ENCODE results near the gene APOD. TPM values are rescaled to one million over a fixed set of nuclear protein-coding genes. Genes with fewer than 3 reads are reported as not detected.
A peak's percentile ranks its signal among the peaks of the same experiment; 100 is the strongest.
"Not testable (repeated sequence)": the region's sequence is repeated elsewhere in the genome, so short reads cannot be mapped to it uniquely, and the experiment has no call there.

Gene APOD
- 60.0 TPM for total RNA-seq

DNA sequence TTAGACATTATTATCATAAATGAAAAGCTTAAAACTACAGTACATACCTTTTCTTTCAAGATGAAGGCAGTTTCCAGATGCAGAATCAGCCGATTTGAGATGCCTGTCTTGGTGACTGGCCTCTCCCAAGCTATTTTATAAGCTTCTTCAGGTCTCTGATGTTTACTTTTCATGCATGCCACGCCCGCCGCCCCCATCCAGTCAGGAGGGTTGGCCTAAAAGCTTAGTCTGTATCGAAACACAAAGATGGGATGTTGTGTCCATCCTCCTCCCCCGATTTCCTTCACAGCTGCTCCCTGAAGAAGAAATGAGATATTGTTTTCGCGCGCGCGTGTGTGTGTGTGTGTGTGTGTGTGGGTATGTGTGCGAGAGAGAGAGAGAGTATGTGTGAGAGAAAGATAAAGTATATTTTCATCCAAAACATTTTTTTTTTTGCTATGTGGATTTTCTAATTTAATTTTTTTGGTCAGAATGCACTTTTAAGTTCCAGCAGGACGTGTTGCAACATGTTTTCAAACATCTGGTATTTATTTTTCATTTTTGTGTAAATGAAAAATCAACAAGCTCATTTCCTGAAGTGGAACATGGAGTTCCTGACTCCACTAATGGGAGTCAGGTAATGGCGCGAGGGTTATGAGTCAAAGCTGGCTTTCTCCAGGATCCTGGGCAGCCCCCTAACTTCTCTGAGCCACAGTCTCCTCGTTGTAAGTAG is at the start of gene APOD:
Gene APOD, minus strand, starts transcription at position 110 of the 712 bp plus-strand sequence. CDS start 4,479 bp downstream, outside the sequence.
- DNase-seq (ENCODE audit: low spot score), result peak; percentile 51

DNA sequence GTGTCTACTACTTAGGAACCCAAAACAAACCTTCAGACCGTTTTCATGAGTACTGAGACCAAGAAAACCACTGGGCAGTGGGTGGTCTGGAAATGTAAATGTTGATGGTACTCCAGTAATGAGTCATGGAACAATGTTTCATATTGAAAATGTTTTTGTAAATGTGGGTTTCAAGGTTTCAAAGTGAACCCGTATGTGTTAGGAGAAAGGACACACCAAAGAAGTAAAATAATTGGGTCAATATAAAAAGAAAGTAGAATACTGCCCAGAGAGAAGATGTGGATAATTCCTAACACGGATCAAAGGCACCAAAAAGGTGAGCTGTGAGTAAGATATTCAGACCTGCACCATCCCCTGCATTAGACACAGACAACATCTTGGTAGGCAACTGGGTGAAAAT is 49.6 kb upstream of the APOD start:
- DNase-seq (ENCODE audit: low spot score), result not testable (repeated sequence)

DNA sequence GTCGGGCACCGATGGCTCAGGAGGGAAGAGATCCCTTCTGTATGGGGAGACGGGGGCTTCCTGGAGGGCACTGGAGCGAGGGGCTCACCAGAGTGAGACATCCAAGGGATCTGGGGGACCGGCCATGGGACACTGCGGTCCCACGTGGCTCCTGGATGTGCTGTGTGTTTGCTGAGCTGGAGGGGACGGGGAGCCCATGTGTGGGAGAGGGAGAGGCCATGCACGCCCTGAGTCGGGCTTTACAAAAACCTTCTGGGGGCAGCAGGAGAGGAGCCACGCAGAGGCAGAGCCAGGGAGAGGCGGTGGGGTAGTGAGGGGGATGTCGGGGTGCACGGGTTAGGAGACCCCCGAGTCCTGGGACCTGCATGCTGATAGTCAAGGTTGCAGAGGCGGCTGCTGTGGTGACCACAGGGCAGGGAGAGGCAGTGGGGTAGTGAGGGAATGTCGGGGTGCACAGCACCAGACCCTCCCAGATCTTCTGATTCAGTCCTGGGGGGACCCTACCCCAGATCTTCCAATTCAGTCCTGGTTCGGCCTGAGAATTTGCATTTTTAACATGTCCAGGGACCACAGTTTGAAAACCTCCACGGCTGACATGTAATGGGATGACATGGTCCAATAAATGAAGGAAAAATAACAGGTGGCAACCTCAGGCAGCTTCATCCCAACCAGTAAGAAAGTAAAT is 48.9 kb upstream of the APOD start:
- not testable (repeated sequence) for DNase-seq (ENCODE audit: low spot score)

DNA sequence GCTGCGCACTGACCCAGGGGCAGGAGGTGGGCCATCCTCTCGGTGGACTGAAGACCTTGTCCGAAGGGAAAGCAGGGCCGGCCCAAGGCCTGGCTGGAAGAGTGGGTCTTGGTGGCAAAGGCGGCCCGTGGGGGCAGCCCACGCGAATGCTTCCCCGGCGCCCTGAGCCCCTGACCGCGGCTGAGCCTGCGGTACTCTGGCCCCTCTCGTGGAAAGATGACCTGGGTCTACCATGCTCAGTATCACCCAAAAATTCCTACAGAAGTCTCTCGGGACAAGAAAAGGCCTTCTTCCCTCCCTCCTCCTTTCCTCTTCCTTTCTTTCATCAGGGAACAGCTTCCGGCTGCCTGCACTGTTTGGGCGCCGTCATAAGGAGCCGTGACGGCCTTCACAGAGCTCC is 48.3 kb upstream of the APOD start:
- DNase-seq (ENCODE audit: low spot score), result not testable (repeated sequence)

DNA sequence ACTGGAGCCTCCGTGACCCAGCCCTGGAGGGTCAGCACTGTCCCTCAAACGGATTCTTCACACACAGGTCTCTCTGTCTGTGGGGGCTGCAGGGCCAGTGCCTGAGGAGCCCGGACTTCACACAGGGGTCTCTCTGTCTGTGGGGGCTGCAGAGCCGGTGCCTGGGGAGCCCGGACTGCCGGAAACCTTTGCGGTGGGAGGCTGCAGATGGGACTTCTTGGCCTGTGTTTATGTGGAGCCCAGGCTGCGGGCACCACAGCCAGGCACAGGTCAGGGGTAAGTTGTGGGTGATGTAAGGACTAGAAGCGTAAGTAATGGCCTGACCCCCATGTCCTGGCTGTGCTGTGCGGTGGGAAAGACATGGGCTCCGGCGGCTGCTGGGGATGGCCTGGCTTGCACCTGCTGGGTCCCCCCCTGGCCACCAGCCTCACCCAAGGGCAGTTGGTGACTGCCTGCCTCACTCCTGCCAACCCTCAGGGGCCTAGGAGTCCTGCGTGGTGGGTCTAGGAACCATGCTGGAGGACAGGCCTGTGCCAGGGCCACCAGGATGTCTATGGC is 47.3 kb upstream of the APOD start:
- not testable (repeated sequence) for DNase-seq (ENCODE audit: low spot score)

DNA sequence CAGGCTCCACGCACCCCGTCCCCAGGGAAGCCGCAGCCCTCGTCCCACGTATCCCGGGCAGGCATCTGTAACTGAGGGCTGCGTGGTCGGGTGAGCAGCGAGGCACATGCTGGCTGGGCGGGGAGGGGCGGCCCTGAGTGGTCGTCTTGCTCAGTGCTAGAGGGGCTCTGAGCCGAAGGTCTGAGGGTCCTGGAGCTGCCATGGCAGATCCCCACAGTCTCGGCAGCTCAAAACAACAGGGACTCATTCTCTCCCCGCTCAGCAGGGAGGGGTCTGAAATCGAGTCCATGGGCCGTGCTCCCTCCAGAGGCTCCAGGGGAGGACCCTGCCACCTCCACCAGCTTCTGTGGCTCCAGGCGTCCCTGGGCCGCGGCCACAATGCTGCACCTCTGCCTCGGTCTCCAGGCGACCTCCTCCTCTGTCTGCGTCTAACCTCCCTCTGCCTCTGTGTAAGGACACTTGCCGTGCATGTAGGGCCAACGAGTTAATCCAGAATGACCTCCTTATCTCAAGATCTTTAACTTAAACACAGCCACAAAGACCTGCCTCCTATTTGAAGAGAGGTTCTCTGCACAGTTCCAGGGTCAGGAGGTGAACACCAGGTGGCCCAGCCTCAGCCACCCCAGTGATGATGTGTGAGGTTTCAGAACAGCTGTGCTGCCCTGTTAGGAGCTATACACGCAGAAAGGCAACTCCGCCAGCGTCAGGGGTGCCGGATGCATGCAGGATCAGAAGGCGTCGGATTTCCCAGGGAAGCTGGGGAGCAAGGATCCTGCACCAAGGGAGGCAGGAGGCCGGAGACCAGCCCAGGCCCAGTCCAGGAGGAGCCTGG is 46.6 kb upstream of the APOD start:
- not testable (repeated sequence) for DNase-seq (ENCODE audit: low spot score)

DNA sequence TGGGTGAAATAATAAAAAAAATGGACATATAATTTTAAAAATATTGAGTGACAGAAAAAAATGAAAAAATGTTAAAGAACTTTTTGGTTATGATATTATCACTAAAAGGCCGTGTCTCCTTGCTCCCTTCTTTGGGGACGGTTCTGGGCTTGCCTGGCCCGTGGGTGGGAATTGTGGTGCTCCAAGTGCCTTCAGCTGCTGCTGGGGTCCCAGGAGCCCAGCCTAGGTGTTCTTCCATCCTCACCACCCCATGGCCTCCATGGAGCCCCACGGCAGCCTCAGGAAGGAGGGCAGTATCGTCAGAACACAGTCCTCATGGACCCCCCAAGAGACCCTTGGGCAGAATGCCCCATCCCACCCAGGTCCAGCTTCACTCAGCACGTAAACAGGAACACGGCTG is 45.9 kb upstream of the APOD start:
- DNase-seq (ENCODE audit: low spot score), result not testable (repeated sequence)

DNA sequence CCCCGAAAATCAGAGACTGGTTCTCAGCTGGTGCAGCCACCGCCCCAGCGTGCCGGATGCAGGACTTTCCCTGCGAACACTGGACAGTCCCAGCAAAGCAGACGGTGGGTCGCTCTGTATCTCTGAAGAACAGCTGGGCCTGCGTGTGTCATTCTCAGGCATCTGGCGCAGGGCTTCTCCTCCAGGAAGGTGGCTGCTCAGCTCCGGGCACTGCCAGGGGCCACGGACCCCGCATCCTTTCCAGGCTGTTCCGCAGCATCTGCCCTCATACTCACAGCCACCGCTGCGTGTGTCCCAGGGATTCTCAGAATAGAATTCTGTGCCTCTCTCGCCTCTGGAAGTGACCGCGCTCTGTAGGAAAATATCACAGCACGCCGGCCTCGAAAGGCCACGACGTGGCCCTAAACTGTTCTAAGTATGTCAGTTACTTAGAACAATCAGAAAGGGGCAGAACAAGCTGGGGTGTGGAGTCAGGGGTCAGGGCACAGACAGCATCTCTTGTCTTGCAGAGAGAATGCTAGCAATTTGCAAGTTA is 44.7 kb upstream of the APOD start:
- DNase-seq (ENCODE audit: low spot score), result not testable (repeated sequence)

DNA sequence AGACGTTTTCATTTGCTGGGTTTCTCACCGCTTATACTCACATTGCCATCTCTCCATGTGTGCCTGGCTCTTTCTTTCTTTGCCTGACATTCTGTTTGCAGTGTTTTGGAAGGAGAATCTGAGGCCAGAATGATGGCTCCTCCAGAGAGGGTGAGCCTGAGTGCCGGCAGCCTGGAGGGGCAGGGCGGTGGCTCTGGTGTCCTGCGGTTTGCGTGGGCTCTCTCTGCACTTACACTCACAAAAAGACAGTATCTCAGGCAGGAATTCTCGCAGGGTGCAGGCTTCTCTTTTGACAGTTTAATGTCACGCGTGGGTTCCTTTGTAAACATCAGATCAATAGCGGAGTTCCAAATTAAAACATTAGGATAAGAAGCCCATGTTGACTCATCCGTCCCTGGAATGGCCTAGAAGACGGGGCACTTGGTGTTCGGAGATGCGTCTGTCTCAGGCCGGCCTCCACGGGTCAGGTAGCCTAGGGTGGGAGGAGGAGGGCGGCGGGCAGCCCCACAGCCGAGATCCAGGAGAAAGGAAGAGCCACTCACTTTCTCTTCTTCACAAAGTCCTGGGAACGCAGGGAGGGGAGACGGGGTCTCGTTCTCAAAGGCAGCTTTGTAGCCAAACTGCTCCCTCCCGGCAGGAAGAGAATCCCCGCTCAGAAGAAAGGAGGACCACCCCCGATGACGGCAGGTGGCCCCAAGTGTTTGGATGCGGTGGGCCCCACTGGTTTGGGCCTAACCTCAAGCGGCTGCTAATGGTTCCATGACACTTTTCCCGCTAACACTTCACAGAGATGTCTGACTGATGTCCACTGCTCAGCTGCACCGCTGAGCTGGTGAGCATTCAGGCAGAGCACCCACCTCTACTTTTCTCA is 44.0 kb upstream of the APOD start:
- DNase-seq (ENCODE audit: low spot score), result not testable (repeated sequence)

DNA sequence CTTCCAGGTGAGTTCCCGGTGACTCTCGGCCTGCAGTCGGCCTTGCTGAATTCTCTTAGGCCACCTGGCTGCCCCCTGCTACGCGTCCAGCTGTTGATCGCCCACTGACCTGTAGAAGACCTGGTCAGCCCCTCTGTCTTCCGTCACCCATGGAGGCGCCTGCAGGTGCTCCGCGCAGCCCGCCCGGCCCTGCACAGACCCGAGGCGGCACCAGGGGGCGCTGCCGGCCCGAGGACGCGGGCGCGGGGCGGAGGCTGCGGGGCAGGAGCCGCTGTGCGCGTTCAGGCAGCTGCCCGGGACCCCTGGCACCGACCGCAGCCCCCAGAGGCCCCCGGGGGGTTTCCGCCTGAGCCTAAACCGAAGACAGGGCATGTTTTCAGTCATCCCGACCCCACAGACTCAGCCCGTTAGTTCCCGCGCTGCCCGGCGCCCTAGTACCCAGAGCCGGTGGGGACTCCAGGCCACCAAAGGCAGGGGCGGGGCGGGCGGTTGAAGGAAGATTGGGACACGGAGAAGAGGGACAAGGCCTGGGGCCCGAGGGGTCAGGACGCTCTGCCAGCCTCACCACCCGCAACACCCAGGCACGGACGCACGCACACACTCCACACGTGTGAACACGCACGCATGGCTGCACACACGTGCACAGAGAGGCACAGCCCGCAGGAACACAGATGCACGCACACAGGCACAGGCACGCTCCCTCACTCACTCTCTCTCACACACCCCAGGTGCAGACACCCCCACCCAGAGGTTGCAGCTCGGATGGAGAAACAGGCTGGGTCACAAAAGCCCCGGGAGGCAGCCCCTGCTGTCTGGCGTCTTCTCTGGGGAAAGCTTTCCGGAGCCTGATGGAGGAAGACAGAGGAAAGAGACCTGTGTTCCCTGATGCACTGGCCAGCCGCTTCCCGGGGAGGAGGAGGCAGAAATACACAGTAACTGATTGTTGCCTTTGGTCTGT is 41.1 kb upstream of the APOD start:
- not testable (repeated sequence) for DNase-seq (ENCODE audit: low spot score)

DNA sequence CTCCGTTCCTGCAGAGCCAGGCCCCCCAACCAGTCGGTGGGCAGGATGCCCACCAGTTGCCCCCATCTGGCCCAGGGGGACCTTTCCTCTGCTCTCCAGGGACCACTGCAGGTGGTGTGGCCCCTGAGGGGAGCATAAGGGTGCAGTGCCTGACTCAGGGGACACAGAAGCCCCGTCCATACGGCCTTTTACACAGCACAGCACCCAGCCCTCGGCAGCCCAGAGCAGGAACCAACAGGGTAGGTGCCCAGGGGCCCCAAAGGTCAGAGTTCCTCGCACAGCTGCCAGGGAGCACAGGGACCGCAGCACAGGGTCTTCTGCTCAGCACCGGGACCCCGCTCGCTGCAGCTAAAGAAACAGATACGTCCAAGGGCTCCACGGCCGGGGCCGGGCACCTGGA is 40.4 kb upstream of the APOD start:
- DNase-seq (ENCODE audit: low spot score), result not testable (repeated sequence)

DNA sequence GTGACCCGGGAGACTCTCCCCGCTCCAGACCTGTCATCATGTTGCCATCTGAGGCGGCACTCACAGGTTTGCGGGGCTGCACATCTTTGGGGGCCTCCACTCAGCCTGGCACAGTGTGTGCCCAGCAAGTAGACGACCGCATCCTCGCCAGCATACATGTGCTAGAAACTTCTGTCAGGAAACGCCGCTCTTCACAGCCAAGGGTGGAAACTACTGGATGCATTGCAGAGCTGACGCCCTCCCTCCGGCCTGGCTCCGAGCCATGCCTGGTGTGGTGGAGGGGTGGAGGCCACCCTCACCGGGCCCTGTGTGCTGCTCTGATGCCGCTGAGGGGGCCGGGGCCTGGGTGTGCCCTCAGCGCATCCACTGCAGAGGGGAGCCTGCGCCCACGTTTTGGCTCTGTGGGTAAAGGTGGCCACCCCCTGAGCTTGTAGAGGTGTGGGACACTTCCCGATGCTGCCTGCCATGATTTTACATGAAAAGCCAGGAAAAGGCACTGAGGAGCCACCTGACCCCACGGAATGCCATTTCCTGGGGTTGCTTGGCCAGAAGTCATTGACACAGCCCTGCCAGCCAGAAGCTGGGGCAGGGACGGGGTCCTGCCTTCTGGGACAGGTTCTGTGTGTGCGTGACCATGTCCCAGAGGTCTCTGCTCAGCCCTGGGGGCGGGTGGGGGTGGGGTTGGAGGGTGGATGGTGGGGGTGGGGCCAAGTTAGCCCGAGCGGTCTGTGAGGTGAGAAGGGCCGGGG is 39.7 kb upstream of the APOD start:
- not testable (repeated sequence) for DNase-seq (ENCODE audit: low spot score)

DNA sequence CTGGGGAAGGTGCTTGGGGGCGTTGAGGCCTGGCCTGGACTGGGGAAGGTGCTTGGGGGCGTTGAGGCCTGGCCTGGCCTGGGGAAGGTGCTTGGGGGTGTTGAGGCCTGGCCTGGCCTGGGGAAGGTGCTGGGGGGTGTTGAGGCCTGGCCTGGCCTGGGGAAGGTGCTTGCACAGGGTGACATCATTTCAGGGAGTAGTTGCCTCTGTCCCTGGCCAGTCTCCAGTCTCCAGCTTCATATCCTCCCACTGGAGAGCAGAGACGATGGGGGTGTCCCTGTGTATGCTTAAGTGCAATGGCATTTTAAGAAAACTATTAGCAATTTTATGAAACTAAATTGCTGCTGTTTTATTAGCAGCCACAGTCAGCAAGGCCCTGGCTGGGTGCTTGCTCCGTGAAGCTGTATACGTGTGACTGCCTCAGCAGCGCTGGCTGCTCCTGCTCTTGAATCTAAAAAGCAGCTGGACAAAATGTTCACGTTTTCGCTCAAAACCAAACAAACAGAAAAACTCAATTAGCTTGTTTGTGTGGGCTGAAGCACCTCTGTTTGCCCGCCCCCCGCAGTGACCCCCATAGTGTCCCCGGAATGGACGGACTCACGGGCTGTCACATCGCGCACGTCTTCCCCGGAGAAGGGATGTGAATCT is 38.9 kb upstream of the APOD start:
- DNase-seq (ENCODE audit: low spot score), result not testable (repeated sequence)

DNA sequence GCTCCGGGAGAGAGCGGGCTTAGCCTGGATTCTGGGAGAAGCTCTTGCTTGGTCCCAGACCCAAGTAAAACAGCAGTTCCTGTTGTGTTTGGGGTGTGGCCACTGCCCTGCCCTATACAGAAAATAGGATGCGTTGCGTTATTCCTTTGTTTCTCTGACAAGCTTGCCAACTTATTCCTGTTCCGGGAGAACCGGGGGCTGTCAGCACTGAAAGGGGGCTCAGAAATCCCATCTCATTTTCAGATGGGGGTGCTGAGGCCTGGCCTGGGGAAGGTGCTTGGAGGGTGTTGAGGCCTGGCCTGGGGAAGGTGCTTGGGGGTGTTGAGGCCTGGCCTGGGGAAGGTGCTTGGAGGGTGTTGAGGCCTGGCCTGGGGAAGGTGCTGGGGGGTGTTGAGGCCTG is 38.3 kb upstream of the APOD start:
- DNase-seq (ENCODE audit: low spot score), result not testable (repeated sequence)

DNA sequence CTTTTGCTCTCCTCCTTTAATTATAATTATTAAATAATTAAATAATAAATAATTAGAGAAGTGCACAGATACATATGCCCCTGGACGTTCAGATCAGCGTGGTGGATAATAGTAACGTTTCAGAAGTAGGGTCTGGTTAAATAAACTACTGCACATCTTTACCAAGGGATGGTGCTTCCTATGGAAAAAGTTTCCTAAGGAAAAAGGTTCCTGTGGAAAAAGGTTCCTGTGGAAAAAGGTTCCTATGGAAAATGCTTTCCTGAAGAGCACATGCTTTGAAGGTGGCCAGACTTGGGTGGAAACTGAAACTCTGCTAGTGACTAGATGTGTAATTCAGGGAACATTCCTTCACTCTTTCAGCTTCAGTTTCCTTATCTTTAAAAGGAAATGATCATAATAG is 37.4 kb upstream of the APOD start:
- DNase-seq (ENCODE audit: low spot score), result not testable (repeated sequence)

DNA sequence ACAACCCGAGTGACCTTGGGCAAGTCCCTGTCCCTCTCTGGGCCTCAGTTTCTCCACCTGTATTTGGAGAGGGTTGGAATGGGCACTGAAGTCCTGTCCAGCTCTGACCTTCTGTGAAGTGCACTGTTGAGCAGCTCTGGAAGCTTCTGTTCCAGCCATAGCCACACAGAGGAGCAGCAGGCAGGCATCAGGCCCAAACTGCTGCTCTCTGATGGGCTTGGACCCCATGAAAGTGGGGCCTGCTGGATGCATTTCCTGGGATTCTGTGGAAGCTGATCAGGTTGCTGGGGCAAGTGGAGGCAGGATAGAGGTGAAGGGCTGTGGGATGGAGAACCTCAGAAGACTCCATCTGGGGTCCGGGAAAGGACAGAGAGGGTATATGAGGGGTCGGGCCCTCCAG is 36.7 kb upstream of the APOD start:
- not testable (repeated sequence) for DNase-seq (ENCODE audit: low spot score)

DNA sequence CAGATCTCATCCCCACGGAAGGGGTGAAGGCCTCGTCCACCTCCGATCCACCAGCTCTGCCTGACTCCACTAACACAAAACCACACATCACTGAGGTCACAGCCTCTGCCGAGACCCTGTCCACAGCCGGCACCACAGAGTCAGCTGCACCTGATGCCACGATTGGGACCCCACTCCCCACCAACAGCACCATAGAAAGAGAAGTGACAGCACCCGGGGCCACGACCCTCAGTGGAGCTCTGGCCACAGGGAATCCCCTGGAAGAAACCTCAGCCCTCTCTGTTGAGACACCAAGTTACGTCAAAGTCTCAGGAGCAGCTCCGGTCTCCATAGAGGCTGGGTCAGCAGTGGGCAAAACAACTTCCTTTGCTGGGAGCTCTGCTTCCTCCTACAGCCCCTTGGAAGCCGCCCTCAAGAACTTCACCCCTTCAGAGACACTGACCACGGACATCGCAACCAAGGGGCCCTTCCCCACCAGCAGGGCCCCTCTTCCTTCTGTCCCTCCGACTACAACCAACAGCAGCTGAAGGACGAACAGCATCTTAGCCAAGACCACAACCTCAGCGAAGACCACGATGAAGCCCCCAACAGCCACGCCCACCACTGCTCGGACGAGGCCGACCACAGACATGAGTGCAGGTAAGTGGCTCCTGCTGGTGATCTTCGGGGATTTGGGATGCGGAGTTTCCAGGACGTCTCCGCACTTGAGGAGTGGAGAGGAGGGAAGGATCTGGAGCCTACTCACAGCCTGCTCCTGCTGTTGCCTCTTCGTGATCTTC is 36.0 kb upstream of the APOD start:
- not testable (repeated sequence) for DNase-seq (ENCODE audit: low spot score)
